HepG2 (cell line): ENCODE measurements around the gene ADCY6. TPM values are rescaled to one million over a fixed set of nuclear protein-coding genes. Genes with fewer than 3 reads are reported as not detected.

Experiments used
- ATAC-seq: fragments of 200-7000 bp; cut with Tn5 transposase; 3 replicates; pipeline ENCODE4 v1.9.1; 2020; ENCODE audit warnings: mild to moderate bottlenecking, moderate library complexity
- BruUV-seq: library from RNA; stranded (reverse); fragments of 400-500 nt; replicated peaks from 2 replicates; lab custom pipeline; 2021; lab: Mats Ljungman, UMichigan
- CTCF ChIA-PET: fragments of 300-600 bp; formaldehyde crosslinking; extraction: SDS; loops from one replicate; lab custom pipeline; 2021; ENCODE audit warnings: low total read pairs, inconsistent platforms, low intra/inter-chr PET ratio; lab: Yijun Ruan, JAX
- POLR2A ChIA-PET: fragments of 350-600 bp; sonication (Branson Sonifier 250); formaldehyde crosslinking; loops from one replicate; lab custom pipeline; 2020; ENCODE audit warnings: antibody characterized with exemption, inconsistent platforms; lab: Yijun Ruan, JAX
- DNase-seq: peaks from one replicate; pipeline ENCODE4 v3.0.0-alpha.2; 2015; ENCODE audit warnings: low spot score
- FAIRE-seq: peaks from 3 replicates; lab custom pipeline; 2011; peaks lifted over from hg19 to GRCh38; lab: Jason Lieb, UNC
- H2AFZ ChIP-seq: one replicate; pipeline ENCODE4 v1.6.1; 2011; ENCODE audit warnings: low read length, inconsistent platforms
- H3K27ac ChIP-seq: fragments of 300-600 bp; 3 replicates; pipeline ENCODE4 v1.8.0; 2011; ENCODE audit warnings: mixed run types, mild to moderate bottlenecking, mixed read lengths, low read length, inconsistent platforms; ENCODE audit not compliant: insufficient read depth; ENCODE audit errors: extremely low read length
- H3K27me3 ChIP-seq, 2 experiments: fragments of 200-600 bp in 1 of 2; 2 replicates in 1 of 2; 3 replicates in 1 of 2; pipeline versions ENCODE4 v1.6.0 to v1.8.0; 2011; ENCODE audit warnings: low read length in 2 of 2, mild to moderate bottlenecking in 2 of 2, moderate library complexity in 2 of 2, inconsistent platforms in 1 of 2; ENCODE audit not compliant: insufficient read depth in 2 of 2, control insufficient read depth in 1 of 2
- H3K36me3 ChIP-seq, 2 experiments: fragments of 200-600 bp in 1 of 2; replicated peaks in 1 of 2; 2 replicates in 1 of 2; 3 replicates in 1 of 2; pipeline versions ENCODE4 v1.5.1 to v1.8.0; 2011; ENCODE audit warnings: low read length in 2 of 2, inconsistent platforms in 1 of 2; ENCODE audit not compliant: insufficient read depth in 2 of 2, control insufficient read depth in 1 of 2
- H3K4me1 ChIP-seq: 2 replicates; pipeline ENCODE4 v1.5.1; 2012; ENCODE audit warnings: low read length, inconsistent platforms; ENCODE audit not compliant: insufficient read depth
- H3K4me2 ChIP-seq: 2 replicates; pipeline ENCODE4 v1.6.0; 2011; ENCODE audit warnings: low read depth, low read length, inconsistent platforms
- H3K4me3 ChIP-seq, 3 experiments: fragments of 200-600 bp in 1 of 3; sonication (generic), shearing (Covaris generic) in 1 of 3; replicated peaks in 1 of 3; 2 replicates each; pipeline ENCODE4 v1.5.1; 2011 to 2016; ENCODE audit warnings: low read length in 3 of 3, inconsistent platforms in 2 of 3, low read depth in 2 of 3, mild to moderate bottlenecking in 2 of 3, control low read depth in 1 of 3, mixed read lengths in 1 of 3; ENCODE audit not compliant: insufficient read depth in 1 of 3
- H3K79me2 ChIP-seq: one replicate; pipeline ENCODE4 v1.6.1; 2011; ENCODE audit warnings: low read length, inconsistent platforms; ENCODE audit not compliant: insufficient read depth
- H3K9ac ChIP-seq: 2 replicates; pipeline ENCODE4 v1.6.0; 2011; ENCODE audit warnings: mild to moderate bottlenecking, low read depth, low read length, inconsistent platforms; ENCODE audit not compliant: insufficient read depth
- H3K9me3 ChIP-seq: 2 replicates; pipeline ENCODE4 v1.5.1; 2012; ENCODE audit warnings: mild to moderate bottlenecking, low read length
- H4K20me1 ChIP-seq: 2 replicates; pipeline ENCODE4 v1.6.0; 2011; ENCODE audit warnings: inconsistent platforms, mild to moderate bottlenecking, low read length, moderate library complexity; ENCODE audit not compliant: insufficient read depth
- HNF1B ChIP-seq: sonication (generic); formaldehyde crosslinking; IDR thresholded peaks from 2 replicates; pipeline ENCODE4 v1.5.1; 2020; ENCODE audit warnings: mild to moderate bottlenecking, moderate library complexity, missing genetic modification reagents
- KDM4B ChIP-seq: sonication (generic); formaldehyde crosslinking; IDR thresholded peaks from 2 replicates; pipeline ENCODE4 v1.4.0; 2020; ENCODE audit warnings: missing genetic modification reagents
- NR2F2 ChIP-seq: IDR thresholded peaks from 2 replicates; pipeline ENCODE4 v1.6.1; 2012; ENCODE audit warnings: low read depth, inconsistent platforms, borderline replicate concordance
- RNF219 ChIP-seq: sonication (generic); formaldehyde crosslinking; IDR thresholded peaks from 2 replicates; pipeline ENCODE4 v1.5.0; 2020; ENCODE audit warnings: mild to moderate bottlenecking, missing genetic modification reagents
- SOX6 ChIP-seq, 2 experiments: fragments of 450-650 bp in 1 of 2; sonication (generic) in 1 of 2; formaldehyde crosslinking in 1 of 2; IDR thresholded peaks; 2 replicates each; pipeline versions ENCODE4 v1.4.0 to v1.6.1; 2017 to 2020; ENCODE audit warnings: antibody characterized with exemption in 1 of 2, mild to moderate bottlenecking in 1 of 2, missing genetic modification reagents in 1 of 2
- ZBTB14 ChIP-seq: sonication (generic); formaldehyde crosslinking; IDR thresholded peaks from 2 replicates; pipeline ENCODE4 v1.4.0; 2020; ENCODE audit warnings: missing genetic modification reagents
- ZFP91 ChIP-seq: sonication (generic); formaldehyde crosslinking; IDR thresholded peaks from 2 replicates; pipeline ENCODE4 v1.9.0; 2022; ENCODE audit warnings: missing genetic modification reagents, mild to moderate bottlenecking, borderline replicate concordance
- ZNF839 ChIP-seq: sonication (generic); formaldehyde crosslinking; IDR thresholded peaks from 2 replicates; pipeline ENCODE4 v1.4.0; 2020; ENCODE audit warnings: missing genetic modification reagents, mild to moderate bottlenecking, borderline replicate concordance
- ZSCAN31 ChIP-seq: sonication (generic); formaldehyde crosslinking; IDR thresholded peaks from 2 replicates; pipeline ENCODE4 v1.5.0; 2020; ENCODE audit warnings: low read depth, mild to moderate bottlenecking, missing genetic modification reagents
- WGBS: methylation state at CpG from one replicate; pipeline ENCODE4 v1.1.6; 2017; ENCODE audit warnings: low lambda C conversion rate; 5-methylcytosine and 5-hydroxymethylcytosine counted together
- in situ Hi-C: cut with HindIII; loops from 2 replicates; pipeline ENCODE4 v1.10.0; 2017; ENCODE audit warnings: low pct_unique_long_range_greater_than_20kb; ENCODE audit not compliant: extremely low pct_ligation_motif_present
- intact Hi-C: fragments of 100-400 bp; cut with micrococcal nuclease; formaldehyde crosslinking; loops from one replicate; pipeline ENCODE4 v1.10.0; 2022; ENCODE audit not compliant: unreplicated experiment
- polyA plus RNA-seq, 8 experiments: library from polyadenylated mRNA; depleted of rRNA in 3 of 8; stranded (reverse) in 7 of 8; unstranded in 1 of 8; fragments of >200 nt; fragmentation: Illumina TruSeq in 4 of 8; extraction: Trizol in 4 of 8; gene quantifications; 2 replicates each; pipeline versions ENCODE4 v1.2.1 to v1.2.3, GENCODE V29; 2011 to 2016; ENCODE audit warnings: low read depth in 4 of 8, missing spikeins in 1 of 8, mixed read lengths in 1 of 8; ENCODE audit not compliant: insufficient read depth in 1 of 8
- total RNA-seq, 5 experiments: library from RNA; depleted of rRNA; stranded (reverse); fragments of >200 nt; fragmentation: Illumina TruSeq; extraction: Trizol; gene quantifications; 2 replicates each; pipeline ENCODE4 v1.2.3, GENCODE V29; 2016; ENCODE audit warnings: low read depth in 1 of 5

The ADCY6 gene
- total and polyA plus RNA-seq, 2 of the 13 experiments (the other 11 are each of a cell fraction or from before 2014, with no cell fraction given), result 10.6 to 11.8 TPM

DNA sequence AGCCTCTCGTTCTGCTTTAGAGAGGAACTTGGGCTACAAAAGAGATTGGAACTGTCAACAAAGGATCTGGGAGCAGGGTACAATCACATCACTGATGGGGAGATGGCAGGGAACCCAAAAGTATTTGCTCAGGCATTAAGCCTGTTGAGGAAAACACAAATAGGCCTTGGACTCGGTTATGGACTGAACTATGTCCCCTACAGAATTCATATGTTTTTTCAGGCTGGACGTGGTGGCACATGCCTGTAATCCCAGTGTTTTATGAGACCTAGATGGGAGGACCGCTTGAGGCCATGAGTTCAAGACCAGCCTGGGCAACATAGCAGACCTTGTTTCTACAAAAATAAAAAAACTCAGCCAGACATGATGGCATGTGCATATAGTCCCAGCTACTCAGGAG is 49.2 kb upstream of the ADCY6 start (continued):
- TF ChIP-seq ZFP91 (CRISPR knock-in tag) (no peak), SOX6 (IDR thresholded peaks at IDR 0.05) (no peak), SOX6 (CRISPR knock-in tag; IDR thresholded peaks at IDR 0.05) (peak; percentile 26; the same call in 1 of the 2 replicates), ZBTB14 (no peak)

- FAIRE-seq (no peak), DNase-seq (no peak), ATAC-seq (no peak)
- H3K9me3 ChIP-seq, result no peaks in the 10 kb centered on the region
- ChIA-PET POLR2A (no interaction called here), CTCF (no interaction called here)
- no peaks in the 10 kb centered on the region for H3K79me2 ChIP-seq
- WGBS, result 95% methylated on average over 10 of the region's 12 CpGs
- no peak overlapping the region for H3K27ac ChIP-seq
- no TSS peak for BruUV-seq
- no peaks in the 10 kb centered on the region for H4K20me1 ChIP-seq
- no peak overlapping the region for H2AFZ ChIP-seq
- intact Hi-C loops, result no loop called here
- H3K9ac ChIP-seq, result no peak overlapping the region
- TF ChIP-seq ZSCAN31 (no peak), ZNF839 (no peak), KDM4B (CRISPR knock-in tag) (no peak), NR2F2 (no peak), RNF219 (CRISPR knock-in tag) (no peak), HNF1B (CRISPR knock-in tag) (no peak)
- no peak overlapping the region for H3K4me3 ChIP-seq
- H3K36me3 ChIP-seq, result peaks cover 39 to 64% of the 10 kb centered on the region in 2 experiments
- no peaks in the 10 kb centered on the region for H3K27me3 ChIP-seq
- H3K4me2 ChIP-seq, result no peak overlapping the region
- in situ Hi-C loops, result no loop called here
- H3K4me1 ChIP-seq, result no peaks in the 10 kb centered on the region
These were observed 43.6 kb upstream of the ADCY6 start for GRCh38 chr12:48832321-48833060.
